MCF 10A (cell line): ENCODE results near the gene PCP4. TPM values are rescaled to one million over a fixed set of nuclear protein-coding genes. Genes with fewer than 3 reads are reported as not detected.
A peak's percentile ranks its signal among the peaks of the same experiment; 100 is the strongest.

Experiments used
- Bru-seq: library from RNA; stranded (reverse); fragments of 400-500 nt; gene quantifications from one replicate; lab custom pipeline; 2021; lab: Mats Ljungman, UMichigan
- BruChase-seq, 2 experiments: library from RNA; stranded (reverse); fragments of 400-500 nt; gene quantifications; one replicate each; lab custom pipeline; 2021; lab: Mats Ljungman, UMichigan
- BruUV-seq: library from RNA; stranded (reverse); fragments of 400-500 nt; replicated peaks from 2 replicates; lab custom pipeline; 2021; lab: Mats Ljungman, UMichigan
- CTCF ChIA-PET: fragments of 300-600 bp; sonication (Branson Sonifier 250); formaldehyde crosslinking; extraction: SDS; loops from one replicate; lab custom pipeline; 2021; ENCODE audit warnings: antibody characterized with exemption, inconsistent platforms; lab: Yijun Ruan, JAX
- POLR2A ChIA-PET: fragments of 300-600, 350-650 bp; sonication (Branson Sonifier 250); formaldehyde crosslinking; extraction: SDS; loops from one replicate; lab custom pipeline; 2020; ENCODE audit warnings: antibody characterized with exemption, inconsistent platforms; lab: Yijun Ruan, JAX
- DNase-seq: peaks from one replicate; pipeline ENCODE4 v3.0.0-alpha.2; 2018; ENCODE audit not compliant: unreplicated experiment
- H3K27ac Mint-ChIP-seq: one replicate; pipeline ENCODE4 v1.8.0; 2022; ENCODE audit warnings: mild to moderate bottlenecking, low read depth, mixed read lengths; ENCODE audit not compliant: unreplicated experiment
- H3K27me3 Mint-ChIP-seq: one replicate; pipeline ENCODE4 v1.8.0; 2022; ENCODE audit warnings: mixed read lengths; ENCODE audit not compliant: insufficient read depth, unreplicated experiment
- H3K36me3 Mint-ChIP-seq: one replicate; pipeline ENCODE4 v1.8.0; 2022; ENCODE audit warnings: mild to moderate bottlenecking, moderate library complexity, mixed read lengths; ENCODE audit not compliant: insufficient read depth, unreplicated experiment
- H3K4me1 Mint-ChIP-seq: one replicate; pipeline ENCODE4 v1.8.0; 2022; ENCODE audit warnings: mixed read lengths; ENCODE audit not compliant: insufficient read depth, unreplicated experiment
- H3K4me3 Mint-ChIP-seq: one replicate; pipeline ENCODE4 v1.8.0; 2022; ENCODE audit warnings: mild to moderate bottlenecking, moderate library complexity, mixed read lengths; ENCODE audit not compliant: unreplicated experiment
- H3K9me3 Mint-ChIP-seq: one replicate; pipeline ENCODE4 v1.8.0; 2022; ENCODE audit warnings: mixed read lengths; ENCODE audit not compliant: unreplicated experiment
- CTCF ChIP-seq: fragments of 200-600 bp; IDR thresholded peaks from one replicate; pipeline ENCODE4 v1.8.0; 2022; ENCODE audit warnings: antibody characterized with exemption, mild to moderate bottlenecking; ENCODE audit not compliant: unreplicated experiment
- intact Hi-C: fragments of 100-400 bp; cut with micrococcal nuclease; formaldehyde crosslinking; loops from 2 replicates; pipeline ENCODE4 v1.14.1; 2022
- long read RNA-seq: library from polyadenylated mRNA; stranded (forward); transcript quantifications from one replicate; pipeline ENCODE4 v2.0.0, GENCODE V29; 2022
- total RNA-seq: library from RNA; stranded (reverse); gene quantifications from 2 replicates; pipeline ENCODE4 v1.2.3, GENCODE V29; 2022

PCP4 gene
- total RNA-seq (not detected in 2 replicates), Bru-seq, nascent RNA (percentile 2 among the genes with signal in this experiment), BruChase-seq, experiment 1, labeled RNA remaining after a 6-hour chase (not detected), BruChase-seq, experiment 2, labeled RNA remaining after a 2-hour chase (not detected)
- long read RNA-seq = 0 reads

- no peak within 1 kb of the TSS for H3K4me3 Mint-ChIP-seq
- H3K9me3 Mint-ChIP-seq = no peaks in the 10 kb centered on the region
Measured at GRCh38 chr21:39867198-39867650, at the start of gene PCP4. Gene PCP4, plus strand, starts transcription at chr21:39867438. Its CDS starts 64 bp downstream, at chr21:39867502.

GRCh38 chr21:39818557-39818956, 48.7 kb upstream of the PCP4 start:
- DNase-seq = no peak
- BruUV-seq = no TSS peak
- intact Hi-C loops = no loop called here
- no peak for TF ChIP-seq CTCF
- H3K27me3 Mint-ChIP-seq = peaks cover 16% of the 10 kb centered on the region
- ChIA-PET CTCF (no interaction called here), POLR2A (no interaction called here)
- peaks cover 7% of the 10 kb centered on the region for H3K9me3 Mint-ChIP-seq
- H3K36me3 Mint-ChIP-seq = no peaks in the 10 kb centered on the region
- no peak overlapping the region for H3K27ac Mint-ChIP-seq
- no peaks in the 10 kb centered on the region for H3K4me1 Mint-ChIP-seq
- no peak overlapping the region for H3K4me3 Mint-ChIP-seq

More at GRCh38 chr21:39867198-39867650, at the start of gene PCP4:
- intact Hi-C loops = loop anchor here (1.0 kb wide), 2 partner anchors 79 to 254 kb away; no protein-coding TSS in a partner anchor
- CTCF ChIA-PET = interaction anchor here (0.6 to 6.0 kb wide), 56 partner anchors 9 to 1464 kb away, joined by 3 to 130 read pairs (median 4); no protein-coding TSS in a partner anchor
- no peak within 1 kb of the TSS for H3K27ac Mint-ChIP-seq
- POLR2A ChIA-PET = interaction anchor here (1.0 kb wide), 1 partner anchor 250 kb away, joined by 3 read pairs; no protein-coding TSS in a partner anchor
- peak; percentile 32 for DNase-seq
- H3K27me3 Mint-ChIP-seq = peaks cover 72% of the 10 kb centered on the region
- no TSS peak for BruUV-seq
- no peaks in the 10 kb centered on the region for H3K4me1 Mint-ChIP-seq
- no peaks in the 10 kb centered on the region for H3K36me3 Mint-ChIP-seq
- peak; percentile 76 for TF ChIP-seq CTCF

DNA sequence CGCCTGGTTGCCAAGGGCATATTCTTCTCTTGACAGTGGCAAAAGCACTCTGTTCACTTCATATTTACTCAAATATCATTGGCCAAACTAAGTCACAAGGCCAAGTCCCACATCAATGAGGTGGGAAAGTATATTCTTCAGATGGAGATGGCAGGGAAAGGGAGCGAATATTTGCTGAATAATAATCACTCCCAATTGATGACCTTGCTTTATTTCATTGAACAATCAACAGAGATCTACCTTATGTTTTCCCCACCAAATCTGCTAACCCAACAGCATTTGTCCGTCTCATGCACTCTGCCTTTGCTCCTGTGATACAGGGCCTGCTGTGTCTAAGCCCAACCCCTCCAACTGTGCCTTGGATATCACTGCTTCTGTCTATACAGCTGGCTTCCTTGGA, 45.2 kb upstream of the PCP4 start:
- CTCF ChIA-PET = interaction anchor here (0.7 kb wide), 1 partner anchor 8 kb away, joined by 3 read pairs; no protein-coding TSS in a partner anchor

More for the DNA sequence above, 45.2 kb upstream of the PCP4 start:
- no peak for TF ChIP-seq CTCF
- no peak overlapping the region for H3K27ac Mint-ChIP-seq
- peaks cover 23% of the 10 kb centered on the region for H3K27me3 Mint-ChIP-seq
- no peak overlapping the region for H3K4me3 Mint-ChIP-seq
- no peak for DNase-seq
- H3K9me3 Mint-ChIP-seq = peaks cover 15% of the 10 kb centered on the region
- H3K4me1 Mint-ChIP-seq = no peaks in the 10 kb centered on the region
- BruUV-seq = no TSS peak
- no peaks in the 10 kb centered on the region for H3K36me3 Mint-ChIP-seq
- POLR2A ChIA-PET = no interaction called here
- intact Hi-C loops = no loop called here
